Stromal cell of bone marrow (primary cell): Measurements from ENCODE around the gene TXNDC8.
A peak's percentile ranks its signal among the peaks of the same experiment; 100 is the strongest.
"Not testable (repeated sequence)": the region's sequence is repeated elsewhere in the genome, so short reads cannot be mapped to it uniquely, and the experiment has no call there.

ENCODE experiments used
- DNase-seq: peaks from one replicate; pipeline ENCODE4 v3.0.0-alpha.2; 2012; ENCODE audit warnings: low read depth

The TXNDC8 gene

DNA sequence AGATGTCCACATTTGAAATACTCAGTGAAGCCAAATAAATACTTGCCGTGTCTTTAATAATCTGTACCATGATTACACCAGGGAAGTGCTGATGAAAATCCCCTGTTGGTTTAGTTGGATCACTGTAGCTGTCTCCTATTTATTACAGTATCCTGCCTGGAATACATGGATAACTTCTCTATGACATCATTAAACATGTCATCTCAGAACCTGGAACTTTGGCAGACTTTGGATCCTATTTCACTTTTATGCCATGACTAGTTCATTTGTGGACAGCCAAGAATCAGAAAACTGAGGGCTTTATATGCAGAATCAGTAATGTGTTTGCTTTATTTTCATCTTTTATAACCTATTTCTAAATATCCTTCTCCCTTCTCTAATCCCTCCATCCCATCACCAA lies at the start of gene TXNDC8:
Gene TXNDC8 (minus strand): TSS at position 137 of the 400 bp plus-strand sequence.
- DNase-seq, result peak; percentile 74

DNA sequence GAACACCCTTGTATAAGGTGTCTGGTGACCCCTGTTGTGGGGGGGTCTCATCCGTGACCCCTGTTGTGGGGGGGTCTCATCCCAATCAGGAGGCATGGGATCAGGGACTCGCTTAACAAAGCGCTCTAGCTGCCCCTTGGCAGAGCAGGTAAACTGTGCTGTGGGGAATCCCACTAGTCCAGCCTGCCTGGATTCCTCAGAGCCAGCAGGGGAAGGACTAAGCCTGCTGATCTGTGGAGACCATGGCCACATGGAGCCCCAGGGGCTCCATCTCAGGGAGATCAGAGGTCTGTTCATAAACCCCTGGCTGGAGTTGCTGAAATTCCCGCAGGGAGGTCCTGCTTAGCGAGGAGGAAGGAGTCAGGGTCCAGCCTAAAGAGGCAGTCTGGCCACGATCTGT lies 45.8 kb upstream of the TXNDC8 start:
- no peak for DNase-seq

DNA sequence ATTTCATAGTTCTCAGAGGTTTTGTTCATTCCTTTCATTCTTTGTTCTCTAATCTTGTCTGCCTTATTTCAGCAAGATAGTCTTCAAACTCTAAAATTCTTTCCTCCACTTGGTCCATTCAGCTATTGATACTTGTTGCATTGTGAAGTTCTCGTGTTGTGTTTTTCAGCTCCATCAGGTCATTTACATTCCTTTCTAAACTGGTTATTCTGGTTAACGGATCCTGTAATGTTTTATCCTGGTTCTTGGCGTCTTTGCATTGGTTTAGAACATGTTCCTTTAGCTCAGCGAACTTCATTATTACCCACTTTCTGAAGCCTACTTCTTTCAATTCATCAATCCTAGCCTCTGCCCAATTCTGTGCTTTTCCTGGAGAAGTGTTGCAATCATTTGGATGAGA lies 45.1 kb upstream of the TXNDC8 start:
- DNase-seq, result no peak

DNA sequence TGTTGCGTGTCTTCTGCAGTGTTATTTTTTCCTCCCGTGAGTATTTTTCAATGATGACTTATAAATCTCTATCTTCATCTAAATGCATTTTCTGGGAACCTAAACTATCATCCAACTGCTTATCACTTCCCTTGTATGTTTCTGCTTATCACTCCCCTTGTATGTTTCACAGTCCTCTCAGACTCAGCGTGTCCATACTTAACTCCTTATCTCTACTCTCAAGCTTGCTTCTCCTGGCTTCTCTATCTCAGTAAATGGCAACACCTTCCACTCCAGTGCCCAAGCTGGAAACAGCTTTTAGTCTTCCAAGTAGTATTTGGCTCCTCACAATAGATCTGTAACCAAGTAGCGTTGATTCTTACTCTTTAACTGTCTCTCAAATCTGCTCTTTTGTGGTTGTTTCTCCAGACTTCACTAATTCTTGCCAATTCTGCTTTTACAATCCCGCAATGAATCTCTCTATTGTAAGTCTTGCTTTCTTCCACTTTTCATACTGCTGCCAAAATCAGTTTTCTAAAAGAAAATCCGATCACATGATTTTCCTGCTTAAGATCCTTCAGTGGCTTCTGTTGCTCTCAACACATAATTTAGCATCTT lies 33.8 kb upstream of the TXNDC8 start:
- no peak for DNase-seq

DNA sequence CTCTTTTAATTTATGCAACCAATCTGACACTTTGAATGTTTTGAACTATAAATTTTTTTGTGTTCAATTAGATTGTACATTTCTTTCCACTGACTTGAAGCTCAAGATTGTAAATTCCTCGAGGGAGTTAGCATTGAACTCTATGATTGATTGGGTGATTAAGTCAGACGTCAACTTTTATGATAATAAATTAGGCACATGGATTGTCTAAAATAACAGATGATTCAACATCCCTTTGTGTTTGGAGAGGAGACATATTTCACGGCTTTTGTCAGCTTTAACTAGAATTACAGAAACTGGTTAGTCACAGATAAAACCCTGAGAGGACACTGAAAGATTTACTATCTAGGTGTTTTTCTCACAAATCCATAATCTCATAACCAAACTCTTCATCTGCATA lies 32.7 kb upstream of the TXNDC8 start:
- DNase-seq, result peak; percentile 43

DNA sequence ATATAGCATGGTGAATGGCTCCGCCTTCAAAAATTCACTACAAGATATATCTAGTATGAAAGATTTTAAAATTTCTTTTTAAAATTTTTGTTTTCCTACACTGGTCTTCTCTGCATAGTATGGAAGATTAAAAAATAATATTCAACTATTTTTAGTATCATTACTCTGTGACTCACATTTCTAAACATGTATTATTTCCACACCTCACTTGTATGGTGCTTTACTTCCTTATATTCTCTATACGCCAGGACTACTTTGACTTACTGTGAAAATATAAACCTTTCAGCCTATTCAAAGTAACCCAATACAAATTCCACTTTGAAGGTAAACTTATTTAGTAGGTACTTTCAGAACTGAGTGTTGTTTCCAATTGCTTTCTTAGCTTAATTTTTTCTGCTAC lies 26.8 kb upstream of the TXNDC8 start:
- no peak for DNase-seq

DNA sequence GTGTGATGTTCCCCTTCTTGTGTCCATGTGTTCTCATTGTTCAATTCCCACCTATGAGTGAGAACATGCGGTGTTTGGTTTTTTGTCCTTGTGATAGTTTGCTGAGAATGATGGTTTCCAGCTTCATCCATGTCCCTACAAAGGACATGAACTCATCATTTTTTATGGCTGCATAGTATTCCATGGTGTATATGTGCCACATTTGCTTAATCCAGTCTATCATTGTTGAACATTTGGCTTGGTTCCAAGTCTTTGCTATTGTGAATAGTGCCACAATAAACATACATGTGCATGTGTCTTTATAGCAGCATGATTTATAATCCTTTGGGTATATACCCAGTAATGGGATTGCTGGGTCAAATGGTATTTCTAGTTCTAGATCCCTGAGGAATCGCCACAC lies 21.3 kb upstream of the TXNDC8 start:
- DNase-seq, result not testable (repeated sequence)

DNA sequence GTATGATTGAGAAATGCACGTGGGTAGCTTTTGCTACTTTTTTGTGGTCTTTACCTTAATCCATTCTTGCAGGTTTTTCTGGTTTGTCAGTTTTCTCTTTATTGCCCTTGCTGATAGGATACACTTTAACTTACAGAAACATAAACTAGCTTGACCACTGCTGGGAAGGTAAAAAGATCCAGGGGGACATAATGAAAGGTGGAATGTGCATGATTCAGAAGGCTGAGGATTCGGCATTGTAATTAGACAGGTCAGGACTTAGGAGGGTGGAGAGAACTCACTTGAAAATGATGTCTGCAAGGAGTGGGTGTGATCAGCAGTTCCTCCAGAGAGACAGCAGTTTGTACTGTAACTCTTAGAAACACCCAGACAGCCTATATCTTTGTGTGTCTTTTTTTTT lies 19.8 kb upstream of the TXNDC8 start:
- DNase-seq, result no peak

DNA sequence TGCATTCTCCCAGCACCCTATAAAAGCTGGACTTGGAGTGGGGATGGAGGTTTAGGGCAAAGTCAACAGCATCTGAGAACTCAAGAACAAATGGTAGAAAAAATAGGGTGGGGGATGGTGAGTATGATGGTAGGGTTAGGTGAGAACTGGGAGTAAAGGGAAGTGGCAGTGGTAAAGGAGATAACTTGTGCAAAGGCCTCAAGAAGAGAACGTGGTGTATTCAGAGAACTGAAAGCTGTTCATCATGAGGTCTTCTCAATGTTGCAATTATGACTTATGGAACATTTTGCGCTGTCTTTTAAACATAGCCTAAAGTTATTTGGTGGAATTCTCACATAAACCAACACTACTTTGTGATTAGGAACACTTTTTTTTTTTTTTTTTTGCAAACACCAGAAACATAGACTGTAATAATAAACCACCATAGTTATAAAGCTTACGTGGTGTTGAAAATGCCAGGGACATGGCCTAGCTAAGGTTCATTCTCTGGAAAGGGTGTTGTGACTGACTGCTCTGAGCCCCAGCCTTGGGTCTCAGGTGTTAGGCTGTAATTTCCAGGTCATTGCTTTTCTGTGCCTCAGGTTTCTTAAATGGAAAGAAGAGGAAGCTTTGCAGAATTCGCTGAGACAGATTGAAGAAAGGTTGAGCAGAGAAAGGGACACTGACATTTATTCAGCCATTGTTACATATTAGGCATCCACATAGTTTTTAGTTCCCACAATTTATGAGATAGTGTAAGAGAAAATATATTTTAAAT lies 19.2 kb upstream of the TXNDC8 start:
- DNase-seq, result no peak

DNA sequence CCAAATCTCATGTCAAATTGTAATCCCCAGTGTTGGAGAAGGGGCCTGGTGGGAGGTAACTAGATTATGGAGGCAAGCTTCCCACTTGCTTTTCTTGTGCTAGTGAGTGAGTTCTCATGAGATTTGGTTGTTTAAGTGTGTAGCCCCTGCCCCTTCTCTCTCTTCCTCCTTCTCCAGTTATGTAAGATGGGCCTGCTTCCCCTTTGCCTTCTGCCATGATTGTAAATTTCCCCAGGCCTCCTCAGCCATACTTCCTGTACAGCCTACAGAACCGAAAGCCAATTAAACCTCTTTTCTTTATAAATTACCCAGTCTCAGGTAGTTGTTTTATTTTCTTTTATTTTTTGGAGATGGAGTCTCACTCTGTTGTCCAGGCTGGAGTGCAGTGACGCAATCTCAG lies 18.2 kb upstream of the TXNDC8 start:
- DNase-seq, result no peak

DNA sequence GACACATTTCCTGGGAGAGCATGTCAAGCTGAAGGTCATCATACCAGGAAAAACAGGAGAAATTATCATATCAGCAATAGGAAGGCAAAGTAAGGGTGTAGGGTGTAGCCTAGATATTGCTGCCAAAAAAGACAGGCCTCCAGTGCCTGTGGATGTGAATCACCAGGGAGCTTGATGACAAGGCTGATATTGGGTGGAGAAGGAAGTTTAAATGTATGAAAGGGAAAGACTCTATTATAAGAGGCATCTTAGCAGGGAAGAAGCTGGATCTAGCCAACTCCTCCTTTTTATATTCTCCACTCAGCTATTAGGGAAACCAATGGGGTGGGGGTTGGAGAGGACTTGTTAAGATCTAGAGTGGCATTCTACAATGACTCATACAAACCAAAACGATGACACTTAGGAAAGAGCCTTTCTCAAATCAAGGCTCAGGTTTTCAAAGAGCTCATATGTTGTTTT lies 13.4 kb upstream of the TXNDC8 start:
- peak; percentile 92 for DNase-seq

DNA sequence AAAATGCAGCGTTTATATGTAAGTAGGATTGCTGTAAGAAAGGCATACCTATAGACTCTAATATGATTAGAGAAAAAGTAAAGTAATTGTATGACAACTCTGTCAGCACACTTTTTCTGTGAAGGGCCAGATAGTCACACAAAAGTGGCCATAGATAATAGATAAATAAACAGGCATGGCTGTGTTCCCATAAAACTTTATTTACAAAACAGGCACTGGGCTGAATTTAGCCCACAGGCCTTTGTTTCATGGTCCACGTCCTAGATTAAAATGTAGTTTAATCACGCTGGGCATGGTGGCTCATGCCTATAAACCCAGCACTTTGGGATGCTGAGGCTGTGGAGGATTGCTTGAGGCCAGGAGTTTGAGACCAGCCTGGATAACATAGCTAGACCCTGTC lies 8.7 kb upstream of the TXNDC8 start:
- DNase-seq, result no peak

DNA sequence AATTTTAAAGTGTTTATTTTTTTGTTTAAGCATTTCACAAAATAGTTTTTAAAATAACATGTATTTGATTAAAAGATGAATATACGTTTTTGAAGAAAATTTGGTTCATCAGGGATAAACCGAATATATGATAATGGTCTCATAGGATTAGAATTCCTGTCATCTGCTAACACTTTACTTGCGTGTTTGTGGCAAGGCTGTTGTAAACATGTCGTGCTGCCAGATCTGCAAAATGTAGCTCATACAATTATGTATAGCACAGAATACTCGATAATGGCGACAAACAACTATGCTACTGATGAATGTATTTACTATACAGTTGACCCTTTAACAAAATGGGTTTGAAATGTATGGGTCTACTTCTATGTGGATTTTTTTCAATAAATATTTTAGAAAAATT lies 7.2 kb upstream of the TXNDC8 start:
- no peak for DNase-seq

DNA sequence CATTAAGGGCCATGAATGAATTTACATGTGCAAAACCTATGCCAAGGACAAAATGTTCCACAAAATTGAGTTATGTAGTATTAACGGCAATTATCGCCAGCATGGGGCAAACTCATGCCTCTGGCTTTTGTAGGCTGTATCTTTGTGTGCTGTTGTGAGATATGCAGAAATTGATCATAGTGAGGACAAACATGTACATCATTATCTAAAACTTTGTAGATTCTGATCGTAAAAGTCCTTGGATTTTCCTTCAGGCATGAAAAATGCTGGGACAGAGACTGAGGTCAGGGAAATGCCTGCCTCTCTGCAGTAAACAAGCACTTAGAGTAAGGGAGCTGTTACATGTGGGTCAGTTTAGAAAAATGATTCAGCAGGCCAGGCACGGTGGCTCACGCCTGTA lies 5.9 kb upstream of the TXNDC8 start:
- DNase-seq, result no peak

DNA sequence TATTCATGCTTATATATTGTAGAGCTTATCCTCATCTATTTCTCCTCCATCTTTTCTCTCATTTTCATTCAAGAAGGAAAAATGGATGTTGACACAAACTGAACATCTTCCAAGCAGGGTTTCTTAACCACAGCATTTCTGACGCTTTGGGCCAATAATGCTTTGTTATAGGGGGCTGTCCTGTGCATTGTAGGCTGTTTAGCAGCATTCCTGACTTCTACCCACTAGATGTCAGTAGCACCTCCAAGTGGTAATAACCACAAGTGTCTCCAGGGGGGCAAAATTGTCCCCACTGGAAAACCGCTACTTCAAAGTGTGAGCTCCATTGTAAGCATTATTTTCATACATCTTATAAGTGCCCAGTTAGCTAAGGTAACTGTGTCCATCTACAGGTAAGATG lies 2.6 kb upstream of the TXNDC8 start:
- no peak for DNase-seq

DNA sequence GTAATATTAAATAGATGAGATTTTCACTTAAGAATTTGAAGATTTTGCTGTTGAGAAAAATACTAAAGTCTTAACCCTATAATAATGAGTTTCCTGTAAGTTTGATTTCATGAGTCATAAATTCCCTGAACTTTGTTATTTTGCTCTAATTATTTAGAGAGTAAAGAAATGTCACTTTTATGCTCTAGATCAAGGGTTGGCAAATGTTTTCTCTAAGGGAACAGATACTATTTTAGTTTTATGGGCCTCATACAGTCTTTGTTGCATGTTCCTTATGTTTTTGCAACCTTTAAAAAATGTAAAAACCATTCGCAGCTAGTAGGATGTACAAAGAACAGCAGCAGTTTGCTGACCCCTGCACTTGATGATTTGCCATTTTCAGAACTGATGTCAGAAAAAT lies 480 bp upstream of the TXNDC8 start:
- DNase-seq, result peak; percentile 35

DNA sequence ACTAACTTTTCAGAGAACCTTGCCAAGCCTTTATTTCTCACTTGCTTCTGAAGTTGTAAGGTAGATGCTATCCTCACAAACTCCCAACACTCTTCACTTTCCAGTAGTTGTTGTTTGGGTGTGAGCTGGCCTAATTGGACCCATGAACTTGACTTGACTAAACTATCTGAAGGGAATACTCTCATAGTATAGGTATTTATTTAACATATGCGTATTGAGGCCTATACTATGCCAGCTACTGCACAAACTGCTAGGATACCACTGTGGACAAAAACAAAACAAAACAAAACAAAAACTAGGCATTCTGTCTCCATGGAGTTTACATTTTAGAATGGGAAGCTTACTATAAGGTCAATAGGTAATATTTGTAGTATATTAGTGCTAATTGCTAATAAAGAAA lies 1.3 kb downstream of the TXNDC8 start:
- DNase-seq, result no peak

DNA sequence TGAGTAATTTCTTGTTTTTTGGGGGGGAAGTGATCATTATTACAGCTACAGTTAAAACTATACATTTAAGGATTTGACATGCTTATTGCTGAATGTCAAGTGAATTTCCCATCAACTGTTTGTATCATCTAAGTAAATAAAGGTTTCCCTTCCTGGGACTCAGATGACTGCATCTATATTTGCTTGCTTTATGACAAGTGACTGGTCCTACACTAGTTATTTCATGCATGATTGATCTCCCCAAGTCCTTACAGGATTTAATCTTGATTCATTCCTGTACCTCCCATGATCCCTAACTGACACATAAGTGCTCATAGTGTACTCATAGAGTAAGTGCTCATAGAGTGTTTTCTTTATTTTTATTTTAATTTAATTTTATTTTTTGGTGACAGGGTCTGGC lies 2.8 kb downstream of the TXNDC8 start:
- DNase-seq, result no peak

DNA sequence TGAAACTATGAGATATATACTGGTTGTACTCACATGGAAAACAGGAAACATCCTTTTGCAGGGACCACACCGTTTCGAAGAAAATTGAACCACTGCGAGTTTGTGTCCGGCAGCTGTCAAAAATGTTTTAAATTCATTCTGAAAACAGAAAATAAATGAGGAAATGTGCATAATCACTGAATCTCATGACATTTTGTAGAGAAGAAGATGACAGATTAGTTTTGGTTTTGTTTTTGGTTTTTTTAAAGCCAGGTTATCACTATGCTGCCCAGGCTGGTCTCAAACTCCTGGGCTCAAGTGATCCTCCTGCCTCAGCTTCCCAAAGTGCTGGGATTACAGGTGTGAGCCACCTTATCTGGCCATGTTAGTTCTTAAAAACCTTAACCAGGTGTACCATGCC lies 3.5 kb downstream of the TXNDC8 start:
- DNase-seq, result no peak

DNA sequence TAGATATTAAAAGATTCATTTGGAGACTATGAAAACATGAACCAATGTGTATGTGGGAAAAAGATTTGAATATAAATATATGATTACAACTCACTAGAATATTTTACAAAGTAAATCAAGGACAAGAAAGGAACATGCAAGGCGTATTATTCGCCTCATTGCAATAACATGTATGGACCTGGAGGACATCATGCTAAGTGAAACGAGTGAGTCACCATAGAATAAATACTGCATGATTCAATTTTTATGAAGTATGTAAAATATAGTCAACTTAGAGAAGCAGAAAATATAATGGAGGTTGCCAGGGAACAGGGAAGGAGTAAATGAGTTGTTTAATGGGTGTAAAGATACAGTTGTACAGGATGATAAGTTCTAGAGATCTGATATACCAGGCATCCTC lies 4.9 kb downstream of the TXNDC8 start:
- DNase-seq, result no peak

DNA sequence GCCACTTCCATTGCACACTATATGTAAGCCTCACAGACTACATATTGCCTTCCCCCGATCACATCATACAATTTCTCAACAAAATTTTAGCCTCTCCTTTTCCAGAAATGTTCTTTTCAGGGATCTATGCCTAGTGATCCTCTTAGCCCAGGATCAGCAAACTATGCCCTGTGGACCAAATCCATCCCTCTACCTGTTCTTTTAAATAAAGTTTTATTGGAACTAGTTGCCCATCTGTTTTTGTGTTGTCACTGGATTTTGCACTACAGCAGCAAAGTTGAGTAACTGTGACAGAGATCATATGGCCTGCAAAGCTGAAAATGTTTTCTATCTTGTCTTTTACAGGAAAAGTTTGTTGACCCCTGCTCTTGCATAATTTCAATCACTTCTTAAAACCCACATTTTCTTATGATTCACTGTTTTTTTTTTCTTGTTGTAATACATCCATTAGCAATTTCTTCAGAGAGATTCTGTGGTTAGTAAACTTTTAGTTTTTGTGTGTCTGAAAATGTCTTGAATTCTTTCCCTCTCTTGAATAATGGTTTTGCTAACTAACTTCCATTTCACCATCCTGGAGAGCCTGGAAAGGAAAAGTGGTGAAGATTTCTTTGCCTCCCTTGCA lies 7.1 kb downstream of the TXNDC8 start:
- DNase-seq, result peak; percentile 45

DNA sequence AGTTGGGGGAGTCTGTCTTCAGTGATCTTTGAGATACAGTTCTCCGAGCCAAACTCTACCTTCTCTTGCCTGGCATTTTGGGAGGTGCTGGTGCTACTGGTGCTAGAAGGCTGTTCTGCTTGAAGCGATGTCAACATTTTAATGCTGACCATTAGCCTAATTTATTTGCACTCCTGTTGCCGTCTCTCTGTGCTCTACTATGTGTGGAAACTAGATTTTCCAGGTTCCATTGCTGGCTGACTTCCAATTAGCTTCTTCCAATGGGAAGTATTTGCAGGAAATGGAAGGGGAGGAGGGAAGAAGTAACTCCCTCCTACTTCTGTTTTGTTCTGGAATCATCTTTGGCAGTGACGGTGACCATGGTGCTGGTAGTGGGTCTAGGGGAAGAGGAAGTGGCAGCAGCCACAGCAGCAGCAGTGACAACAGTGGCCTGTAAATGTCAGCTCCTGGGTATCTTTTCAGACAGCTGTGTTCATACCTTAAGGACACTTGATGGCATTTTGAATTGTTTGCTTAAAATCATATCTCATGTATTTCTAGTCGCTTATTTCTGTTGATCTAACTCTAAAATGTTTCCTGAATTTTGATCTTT lies 7.9 kb downstream of the TXNDC8 start:
- no peak for DNase-seq

DNA sequence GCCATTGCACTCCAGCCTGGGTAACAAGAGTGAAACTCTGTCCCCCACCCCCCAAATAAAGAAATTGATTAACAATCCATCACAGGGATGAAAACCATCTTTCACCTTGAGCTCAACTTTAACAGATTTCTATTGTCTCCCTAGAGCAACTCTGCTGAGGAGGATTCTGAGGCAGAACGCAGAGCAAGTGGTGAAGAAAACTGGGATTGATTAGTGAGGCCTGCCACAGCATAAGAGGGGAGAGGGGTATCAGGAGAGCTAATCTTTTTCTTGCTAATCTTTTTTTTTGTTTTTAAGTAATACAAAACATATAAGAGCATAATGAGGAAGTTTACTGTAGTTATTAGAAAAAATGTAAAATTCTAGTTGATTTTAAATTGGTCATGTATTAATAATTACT lies 8.9 kb downstream of the TXNDC8 start:
- no peak for DNase-seq
